GM21390 (cell line): ENCODE measurements around the gene LCN10.
A peak's percentile ranks its signal among the peaks of the same experiment; 100 is the strongest.
"Not testable (repeated sequence)": the region's sequence is repeated elsewhere in the genome, so short reads cannot be mapped to it uniquely, and the experiment has no call there.

ENCODE experiments used
- ATAC-seq: cut with Tn5 transposase; IDR thresholded peaks from one replicate; pipeline ENCODE4 v1.9.1; 2021; ENCODE audit not compliant: unreplicated experiment

The LCN10 gene

DNA sequence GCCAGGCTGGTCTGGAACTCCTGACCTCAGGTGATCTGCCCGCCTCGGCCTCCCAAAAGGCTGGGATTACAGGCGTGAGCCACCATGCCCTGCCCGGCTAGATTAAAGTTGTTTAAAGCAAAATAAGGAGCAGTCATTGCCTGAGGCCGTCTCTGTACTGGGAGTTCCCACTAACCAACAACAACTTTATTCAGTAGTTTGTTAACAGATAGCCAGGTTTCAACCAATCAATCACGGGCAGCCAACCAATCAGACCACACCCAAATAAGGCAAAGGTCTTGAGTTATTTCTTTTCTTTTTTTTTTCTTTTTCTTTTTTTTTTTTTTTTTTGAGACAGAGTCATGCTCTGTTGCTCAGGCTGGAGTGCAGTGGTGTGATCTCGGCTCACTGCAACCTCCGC is 38.0 kb downstream of the LCN10 start:
- not testable (repeated sequence) for ATAC-seq

DNA sequence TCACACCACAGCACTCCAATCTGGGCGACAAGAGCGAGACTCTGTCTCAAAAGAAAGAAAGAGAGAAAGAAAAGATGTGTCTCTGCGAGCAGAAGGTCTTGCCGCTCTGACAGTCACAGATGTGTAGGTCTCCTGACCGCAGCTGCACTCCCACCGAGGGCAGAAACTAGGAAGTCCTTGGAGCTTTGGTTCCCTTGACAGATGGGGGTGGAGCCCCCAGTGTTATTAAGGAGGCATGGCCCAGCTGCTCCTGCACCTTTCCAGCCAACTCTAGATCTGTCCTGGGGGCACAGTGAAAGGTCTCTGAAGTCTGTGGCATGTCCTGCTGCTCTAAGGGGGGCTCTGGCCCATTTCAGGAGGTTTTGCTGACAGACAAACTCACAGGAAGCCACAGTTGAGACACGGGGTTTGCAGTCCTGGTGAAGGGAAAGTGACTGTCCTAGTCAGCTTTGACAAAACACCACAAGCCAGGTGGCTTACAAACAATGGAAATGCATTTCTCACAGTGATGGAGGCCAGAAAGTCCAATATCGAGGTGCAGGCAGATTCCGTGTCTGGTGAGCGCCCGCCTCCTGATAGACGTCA is 39.4 kb downstream of the LCN10 start:
- no peak for ATAC-seq

DNA sequence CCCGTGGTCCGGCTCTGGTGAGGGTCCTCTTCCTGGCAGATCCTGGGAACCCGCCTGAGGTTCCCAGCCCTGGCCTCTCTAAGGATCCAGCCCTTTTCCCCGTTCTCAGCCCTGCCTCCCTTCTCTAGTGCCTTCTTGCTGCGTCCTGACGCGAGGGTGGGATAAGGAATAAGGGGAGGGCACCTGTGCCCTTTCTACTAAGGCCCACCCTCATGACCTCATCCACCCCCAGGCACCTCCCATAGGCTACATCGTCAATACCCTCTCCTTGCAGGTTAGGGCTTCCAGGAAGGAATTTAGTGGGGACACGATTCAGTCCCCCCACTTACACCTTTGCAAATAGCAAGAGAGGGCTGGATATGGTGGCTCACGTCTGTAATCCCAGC is 41.1 kb downstream of the LCN10 start:
- no peak for ATAC-seq

DNA sequence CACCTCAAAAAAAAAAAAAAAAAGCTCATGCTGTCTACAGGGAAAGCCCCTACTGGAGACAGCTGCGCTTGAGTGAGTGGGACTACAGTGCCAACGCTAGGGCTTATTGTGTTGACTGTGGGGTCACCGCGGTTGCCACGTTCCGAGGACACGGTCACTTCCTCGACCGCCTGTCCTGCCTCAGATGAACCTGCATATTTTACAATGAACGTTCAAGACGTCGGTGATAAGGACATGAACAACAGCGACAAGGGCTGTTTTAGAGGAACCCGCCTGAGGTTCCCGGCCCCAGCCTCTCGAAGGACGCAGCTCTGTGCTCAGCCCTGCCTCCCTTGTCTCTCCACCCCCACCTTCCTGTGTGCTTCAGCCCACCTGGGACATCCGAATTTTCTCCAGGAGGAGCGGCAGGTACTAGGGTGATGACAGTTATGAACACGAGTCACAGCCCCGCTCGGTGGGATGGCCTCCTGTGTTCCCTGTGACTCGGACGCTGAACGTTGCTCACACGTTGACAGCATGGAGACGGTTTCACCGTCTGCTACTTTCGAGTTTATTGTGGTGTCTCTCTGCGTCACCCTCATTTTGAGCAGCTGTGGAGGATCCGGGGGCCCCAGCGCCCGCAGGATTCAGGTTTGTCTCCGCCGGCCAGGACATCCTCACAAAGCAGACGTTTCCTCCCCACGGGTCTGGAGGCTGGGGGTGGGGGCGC is 41.6 kb downstream of the LCN10 start:
- ATAC-seq: peak; percentile 63

DNA sequence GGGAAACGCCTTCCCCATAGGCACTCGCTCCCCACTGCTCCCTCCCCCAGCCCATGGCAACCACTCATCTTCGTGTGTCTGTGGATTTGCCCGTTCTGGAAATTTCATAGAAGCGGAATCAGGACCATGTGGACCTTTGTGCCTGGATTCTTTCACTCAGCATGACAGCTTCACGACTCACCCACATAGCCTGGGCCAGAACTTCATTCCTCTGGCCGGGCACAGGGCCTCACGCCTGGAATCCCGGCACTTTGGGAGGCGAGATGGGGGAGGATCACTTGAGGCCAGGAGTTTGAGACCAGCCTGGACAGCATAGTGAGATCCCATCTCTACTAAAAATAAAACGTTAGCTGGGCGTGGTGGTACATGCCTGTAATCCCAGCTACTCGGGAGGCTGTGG is 42.4 kb downstream of the LCN10 start:
- no peak for ATAC-seq

DNA sequence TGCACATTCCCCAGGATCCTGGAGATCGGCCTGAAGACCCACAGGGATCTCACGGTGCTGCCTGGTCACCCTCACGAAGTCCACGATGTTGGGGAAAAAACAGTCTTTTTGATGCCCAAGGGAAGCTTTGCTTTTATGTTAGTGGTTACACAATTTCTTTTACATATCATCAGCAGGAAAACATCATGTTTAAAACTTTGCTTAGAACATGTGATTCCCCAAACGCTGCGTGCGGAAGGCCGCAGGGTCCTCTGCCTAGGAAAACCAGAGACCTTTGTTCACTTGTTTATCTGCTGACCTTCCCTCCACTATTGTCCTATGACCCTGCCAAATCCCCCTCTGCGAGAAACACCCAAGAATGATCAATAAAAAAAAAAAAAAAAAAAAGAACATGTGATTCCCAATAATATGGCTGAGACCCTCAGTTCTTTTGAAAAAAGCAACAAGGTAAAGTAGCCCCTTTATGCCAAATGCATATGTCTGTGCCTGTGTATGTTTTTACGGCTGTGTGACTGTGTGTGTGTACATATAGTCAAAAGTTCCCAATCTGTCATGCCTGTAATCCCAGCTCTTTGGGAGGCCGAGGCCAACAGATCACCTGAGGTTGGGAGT is 44.0 kb downstream of the LCN10 start:
- no peak for ATAC-seq

DNA sequence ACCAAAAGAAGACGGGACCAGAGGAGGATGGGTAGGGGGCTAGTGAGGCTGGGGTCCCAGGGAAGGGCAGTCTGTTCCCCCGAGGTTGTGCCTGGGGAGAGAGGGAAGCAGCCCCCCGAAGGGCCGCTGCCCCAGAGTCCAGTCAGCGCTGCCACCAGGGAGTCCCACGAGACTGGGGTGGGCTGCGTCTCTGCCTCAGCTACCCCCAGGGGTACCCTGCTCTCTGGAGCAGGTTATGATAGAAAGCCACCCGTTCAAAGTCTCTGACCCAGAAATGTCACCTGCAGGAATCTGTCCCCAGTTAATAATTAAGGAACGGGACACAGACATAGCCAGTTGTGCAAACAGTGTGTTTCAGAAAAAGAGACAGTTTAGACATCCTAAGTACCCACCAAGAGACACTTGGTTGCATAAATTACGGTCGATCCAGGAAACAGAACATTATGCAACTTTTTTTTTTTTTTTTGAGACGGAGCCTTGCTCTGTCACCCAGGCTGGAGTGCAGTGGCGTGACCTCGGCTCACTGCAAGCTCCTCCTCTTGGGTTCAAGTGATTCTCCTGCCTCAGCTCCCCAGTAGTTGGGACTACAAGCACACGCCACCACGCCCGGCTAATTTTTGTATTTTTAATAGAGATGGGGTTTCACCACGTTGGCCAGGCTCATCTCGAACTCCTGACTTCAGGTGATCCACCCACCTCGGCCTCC is 44.8 kb downstream of the LCN10 start:
- no peak for ATAC-seq

DNA sequence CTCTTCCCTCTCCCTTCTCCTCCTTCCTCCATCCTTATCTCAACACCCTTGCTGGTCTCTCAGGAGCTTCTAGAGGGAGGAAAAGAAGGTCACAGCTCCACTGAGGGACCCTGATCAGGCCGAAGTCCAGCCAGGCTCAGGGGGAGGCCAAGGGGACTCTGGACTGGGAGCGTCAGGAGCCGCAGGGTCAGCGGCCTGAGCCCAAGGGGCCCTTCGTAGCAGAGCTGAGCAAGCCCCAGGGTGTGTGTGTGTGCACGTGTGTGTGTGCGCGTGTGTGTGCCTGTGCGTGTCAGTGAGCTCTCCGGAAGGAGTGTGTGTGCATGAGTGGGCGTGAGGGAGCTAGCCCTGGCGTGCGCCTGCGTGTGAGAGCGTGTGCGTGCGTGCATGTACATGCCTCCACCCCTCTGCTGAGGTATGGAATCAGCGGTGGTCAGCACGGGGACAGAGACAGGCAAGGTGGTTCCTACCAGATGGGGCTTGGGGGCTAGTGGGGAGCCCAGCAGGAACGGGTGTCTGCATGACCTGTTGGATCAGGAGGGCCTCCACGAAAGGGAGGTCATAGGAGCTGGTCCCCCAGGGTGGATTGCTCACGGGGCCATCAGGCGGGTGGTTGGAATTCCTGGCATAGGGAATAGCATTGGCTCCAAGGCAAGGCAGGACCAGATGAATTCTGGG is 45.5 kb downstream of the LCN10 start:
- ATAC-seq: no peak

DNA sequence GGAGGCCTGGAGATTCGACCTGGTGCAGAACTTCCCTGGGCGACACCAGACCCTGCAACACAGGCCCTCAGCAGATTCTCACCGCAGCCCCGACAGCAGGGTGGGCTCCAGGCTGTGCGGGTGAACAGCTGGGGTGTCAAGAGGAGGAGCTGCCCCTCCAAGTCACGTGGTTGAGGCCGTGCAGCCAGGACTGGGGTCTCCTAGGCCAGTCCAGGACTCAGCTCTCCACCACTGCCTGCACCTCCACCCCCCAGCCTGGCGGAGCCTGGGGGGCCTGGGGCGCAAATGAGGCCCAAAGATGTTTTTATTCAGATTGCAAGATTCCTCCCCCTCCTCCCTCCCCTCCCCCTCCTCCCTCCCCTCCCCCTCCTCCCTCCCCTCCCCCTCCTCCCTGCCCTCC is 46.2 kb downstream of the LCN10 start:
- no peak for ATAC-seq

DNA sequence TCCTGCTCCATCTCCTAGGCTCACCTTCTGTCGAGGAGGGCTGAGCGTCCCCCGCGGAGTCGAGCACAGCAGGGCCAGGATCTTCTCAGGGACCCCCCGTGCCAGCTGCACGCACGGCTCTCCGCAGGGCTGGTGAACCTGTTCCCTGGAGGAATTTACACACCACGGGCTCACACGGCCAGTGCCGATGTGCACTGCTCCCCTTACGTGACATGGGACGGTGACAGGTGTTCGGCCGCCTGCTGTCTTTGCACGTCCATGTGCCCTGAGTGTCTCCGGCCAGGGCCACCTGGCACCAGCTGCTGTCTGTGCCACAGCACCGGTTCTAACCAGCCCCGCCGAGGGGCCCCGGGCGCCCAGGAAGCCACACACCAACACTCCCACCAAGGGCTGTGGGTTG is 46.8 kb downstream of the LCN10 start:
- no peak for ATAC-seq

DNA sequence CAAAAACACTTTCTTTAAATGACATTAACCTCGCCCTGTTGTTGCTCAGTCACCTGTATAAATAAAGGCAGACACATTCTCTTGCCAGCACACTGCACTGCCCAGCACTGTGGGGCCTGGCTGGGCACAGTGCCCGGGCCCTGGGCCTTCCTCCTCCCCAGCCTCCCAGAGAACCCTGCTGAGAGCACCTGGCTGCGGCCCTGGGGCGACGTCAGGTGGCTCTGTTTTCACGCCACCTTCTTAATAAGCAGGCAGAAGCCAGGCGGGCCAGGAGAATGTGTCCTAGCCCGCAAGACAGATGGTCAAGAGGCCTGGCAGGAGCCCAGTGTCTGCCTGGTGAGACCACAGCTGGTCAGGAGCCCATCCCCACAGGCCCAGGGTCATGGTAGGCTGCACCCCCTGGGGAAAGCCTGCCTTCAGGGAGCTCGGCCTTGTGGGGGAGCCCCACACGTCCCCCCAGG is 47.3 kb downstream of the LCN10 start:
- no peak for ATAC-seq

DNA sequence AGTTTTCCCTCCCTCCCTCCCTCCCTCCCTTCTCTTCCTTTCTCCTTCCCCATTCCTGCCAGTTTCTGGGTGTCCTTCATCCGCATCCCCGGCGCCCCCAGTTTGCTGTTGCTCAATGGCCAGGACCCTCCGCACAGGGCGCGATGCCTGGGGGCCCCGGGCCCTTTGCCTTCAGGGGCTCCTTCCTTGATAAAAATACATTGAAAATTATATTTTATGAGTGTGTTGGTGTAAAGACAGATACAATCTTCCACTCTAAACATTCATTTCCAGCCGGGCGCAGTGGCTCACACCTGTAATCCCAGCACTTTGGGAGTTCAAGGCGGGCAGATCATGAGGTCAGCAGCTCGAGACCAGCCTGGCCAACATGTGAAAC is 47.9 kb downstream of the LCN10 start:
- ATAC-seq: no peak

DNA sequence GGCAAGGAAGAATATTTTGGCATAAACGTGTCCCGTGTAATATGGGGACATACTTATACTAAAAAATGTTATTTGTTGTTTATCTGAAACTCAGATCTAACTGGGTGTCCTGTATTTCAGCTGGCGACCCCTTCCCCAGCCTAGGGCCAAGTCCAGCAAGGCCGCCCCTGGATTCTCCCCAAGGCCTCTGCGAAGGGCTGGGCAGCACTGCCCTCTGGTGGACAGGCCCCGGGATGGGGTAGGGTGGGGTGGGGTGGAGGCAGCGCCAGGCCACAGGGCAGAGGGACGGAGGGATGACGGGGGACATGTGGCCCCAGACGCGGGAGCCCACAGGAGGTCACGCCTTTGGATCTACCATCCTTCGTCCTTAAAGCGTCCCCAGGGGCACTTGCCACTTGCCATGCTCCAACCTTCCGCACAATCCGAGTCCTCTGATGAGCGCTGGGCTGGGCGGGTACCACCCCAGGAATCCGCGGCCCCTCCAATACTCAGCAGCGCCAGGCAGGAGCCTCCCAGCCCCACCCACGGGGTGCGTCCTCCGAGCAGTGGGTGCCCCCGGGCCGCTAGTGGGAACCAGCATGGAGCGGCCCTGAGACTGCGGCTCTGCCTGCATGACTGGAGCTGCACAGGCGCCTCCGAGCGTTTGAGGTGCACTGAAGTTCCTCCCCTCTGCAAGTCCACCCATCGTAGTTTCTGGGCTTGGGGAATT is 48.4 kb downstream of the LCN10 start:
- no peak for ATAC-seq

DNA sequence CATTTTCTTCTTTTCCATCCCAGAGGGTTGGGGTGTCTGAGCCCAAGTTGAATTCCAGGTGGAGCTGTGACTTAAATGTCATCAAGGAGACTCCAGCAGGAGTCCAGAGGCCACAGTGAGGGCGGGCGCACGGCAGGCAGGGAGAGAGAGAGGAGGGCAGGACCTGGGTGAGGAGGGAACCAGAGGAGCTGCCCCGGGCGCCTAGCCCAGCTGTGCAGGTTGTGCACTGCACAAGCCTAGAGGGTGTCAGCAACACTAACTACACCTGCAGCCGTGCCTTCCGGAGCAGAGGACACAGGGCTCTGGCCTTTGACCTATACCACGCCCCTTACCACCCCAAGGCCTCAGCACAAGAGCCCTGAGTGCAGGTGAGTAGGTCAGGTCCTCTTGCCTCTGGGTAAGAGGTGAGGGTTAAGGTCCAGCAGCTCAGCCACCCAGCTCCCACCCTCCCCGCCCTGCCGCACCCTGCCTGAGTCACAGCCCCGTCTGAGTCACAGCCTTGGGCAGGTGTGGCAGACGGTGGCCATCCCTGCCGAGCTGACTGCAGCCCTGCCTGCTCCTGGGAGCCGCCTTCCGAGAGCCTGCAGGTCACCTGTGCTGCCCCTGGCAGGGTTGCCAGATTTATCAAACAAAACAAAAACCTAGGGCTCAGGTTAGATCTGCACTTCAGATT is 49.1 kb downstream of the LCN10 start:
- no peak for ATAC-seq

DNA sequence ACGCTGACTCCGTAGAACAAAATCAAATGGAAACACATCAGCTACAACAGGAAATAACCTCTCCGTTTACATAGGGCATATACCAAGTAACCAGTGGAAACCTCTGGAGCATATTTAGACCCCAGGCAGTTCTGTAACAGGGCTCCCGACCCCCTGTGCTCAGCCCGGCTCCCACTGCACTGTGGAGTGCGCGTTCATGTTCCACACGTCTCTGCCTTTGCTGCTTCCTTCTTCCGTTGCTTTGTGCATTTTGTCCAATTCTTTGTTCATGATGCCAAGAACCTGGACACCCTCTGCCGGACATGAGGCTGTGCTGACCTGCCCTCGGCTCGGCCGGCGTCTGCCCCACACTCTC is 49.6 kb downstream of the LCN10 start:
- ATAC-seq: no peak

DNA sequence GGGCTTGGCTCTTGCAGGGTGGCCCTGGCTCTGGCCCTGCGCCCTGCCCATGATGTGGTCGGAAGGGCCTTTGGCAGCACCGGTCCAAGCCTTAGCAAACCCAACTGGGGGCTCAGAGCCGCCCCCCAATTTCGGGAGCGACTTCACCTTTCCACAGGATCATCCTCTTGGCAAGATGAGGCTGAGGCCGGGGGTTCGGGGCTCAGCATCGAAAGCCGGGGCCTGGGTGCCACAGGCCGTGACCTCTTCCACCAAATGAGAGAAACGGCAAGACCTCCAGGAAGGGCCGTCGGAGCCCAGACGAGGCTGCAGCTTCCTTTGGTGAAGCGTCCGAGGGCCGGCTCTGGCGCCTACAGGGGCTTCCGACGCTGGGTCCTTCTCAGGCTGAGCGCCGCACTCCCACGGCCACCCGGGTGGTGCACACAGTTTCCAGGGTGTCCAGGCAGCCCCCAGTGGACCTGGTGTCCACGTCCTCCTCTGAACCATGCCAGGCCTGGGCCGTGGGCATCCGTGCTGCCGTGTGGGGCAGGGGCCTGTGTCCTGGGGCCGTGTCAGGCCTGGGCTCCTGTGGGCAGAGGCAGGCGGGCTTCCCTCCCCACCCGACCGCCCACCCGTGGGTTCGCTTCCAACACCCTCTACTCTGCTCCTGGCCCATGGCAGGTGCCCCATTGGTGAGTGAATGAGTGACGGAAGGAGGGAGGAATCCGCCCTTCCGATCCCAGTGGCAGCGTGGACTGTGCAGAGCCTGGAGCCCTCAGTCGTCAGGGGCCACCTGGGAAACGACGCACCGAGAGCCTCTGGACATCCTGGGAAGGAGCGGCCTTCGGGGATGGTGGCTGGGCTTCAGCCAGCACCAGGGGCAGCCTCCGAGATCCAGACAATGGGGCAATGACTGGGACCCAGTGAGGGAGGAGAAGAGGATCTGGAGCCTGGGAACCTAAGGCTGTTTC is 50.3 kb downstream of the LCN10 start:
- no peak for ATAC-seq

DNA sequence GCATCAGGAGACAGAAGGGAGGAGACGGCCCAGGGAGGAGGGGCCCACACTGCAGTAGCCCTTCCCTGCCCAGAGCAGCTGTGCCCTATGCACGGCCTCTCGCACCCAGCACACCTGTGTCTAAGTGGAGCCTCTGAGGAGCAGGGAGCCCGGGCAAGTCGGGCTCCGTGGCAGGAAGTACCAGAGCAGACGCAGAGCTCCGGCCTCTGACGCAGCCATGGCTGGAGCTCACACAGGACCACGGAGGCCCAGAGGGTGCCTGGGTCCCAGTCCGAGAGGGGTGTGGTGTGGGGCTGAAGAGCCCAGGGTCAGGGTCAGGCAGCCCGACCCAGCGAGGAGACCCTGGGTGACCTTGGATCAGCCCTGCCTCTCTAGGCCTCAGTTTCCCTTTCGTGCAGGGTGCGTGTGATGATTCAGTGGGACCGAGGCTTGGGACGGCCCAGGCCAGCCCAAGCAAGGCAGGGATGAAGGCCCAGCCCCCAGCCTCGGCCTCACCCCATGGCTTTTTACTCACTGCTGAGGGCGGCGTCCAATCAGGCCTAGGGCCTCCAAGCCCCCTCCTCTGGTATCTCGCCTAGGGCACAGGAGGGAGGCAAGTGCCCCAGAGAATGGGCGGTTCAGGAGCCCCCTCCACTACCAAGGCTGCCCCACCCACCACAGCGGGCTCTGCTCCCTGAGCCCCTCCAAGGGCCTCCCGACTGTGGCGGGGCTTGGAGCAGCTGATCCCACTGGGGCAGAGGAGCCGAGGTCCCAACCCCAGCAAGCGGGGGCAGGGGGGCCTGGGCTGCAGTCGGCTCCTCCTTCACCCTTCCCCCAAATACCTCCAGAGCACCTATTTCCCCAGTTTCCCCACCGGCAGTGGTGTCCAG is 51.2 kb downstream of the LCN10 start:
- no peak for ATAC-seq

DNA sequence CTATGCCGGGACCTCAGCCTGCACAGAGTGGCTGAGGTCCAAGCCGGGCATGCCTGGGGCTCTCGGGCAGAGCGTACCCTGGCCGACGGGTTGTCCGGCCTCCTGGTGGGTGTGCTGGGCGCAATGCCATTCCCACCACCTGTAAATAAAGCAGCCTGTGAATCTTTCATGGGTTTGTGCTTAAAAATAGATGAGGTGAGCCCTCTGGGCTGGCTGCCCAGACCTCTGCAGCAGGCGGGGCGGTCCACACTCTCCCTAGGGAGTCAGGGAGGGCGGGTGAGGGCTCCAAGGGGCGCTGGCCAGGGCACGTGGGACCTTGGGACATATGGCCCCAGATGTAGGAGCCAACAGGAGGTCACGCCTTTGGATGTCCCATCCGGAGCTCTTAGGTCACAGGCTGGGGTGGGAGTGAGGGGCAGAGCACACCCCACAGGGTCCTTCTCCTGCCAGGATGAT is 51.9 kb downstream of the LCN10 start:
- ATAC-seq: no peak
